GM23338 (cell line): ENCODE results near the gene LACRT. TPM values are rescaled to one million over a fixed set of nuclear protein-coding genes. Genes with fewer than 3 reads are reported as not detected.

Experiments used
- ATAC-seq: fragments of 200-7000 bp; cut with Tn5 transposase; 3 replicates; pipeline ENCODE4 v1.9.1; 2020
- DNase-seq: peaks from one replicate; pipeline ENCODE4 v3.0.0-alpha.2; 2015; ENCODE audit warnings: low spot score
- H2AFZ ChIP-seq: fragments of 200-600 bp; sonication (generic); 2 replicates; pipeline ENCODE4 v1.8.0; 2016; ENCODE audit warnings: antibody characterized with exemption, mild to moderate bottlenecking, moderate library complexity
- H3F3A ChIP-seq: fragments of 200-600 bp; sonication (generic); replicated peaks from 2 replicates; pipeline ENCODE4 v1.8.0; 2017; ENCODE audit warnings: antibody characterized with exemption, mixed run types, low read depth
- H3K27ac ChIP-seq: fragments of 200-600 bp; sonication (generic); 2 replicates; pipeline ENCODE4 v1.6.1; 2016; ENCODE audit warnings: low read depth
- H3K27me3 ChIP-seq: fragments of 200-600 bp; sonication (generic); 2 replicates; pipeline ENCODE4 v1.8.0; 2016; ENCODE audit warnings: mild to moderate bottlenecking, mixed run types, moderate library complexity; ENCODE audit not compliant: insufficient read depth
- H3K36me3 ChIP-seq: fragments of 200-600 bp; sonication (generic); 2 replicates; pipeline ENCODE4 v1.8.0; 2016; ENCODE audit warnings: mild to moderate bottlenecking; ENCODE audit not compliant: insufficient read depth
- H3K4me1 ChIP-seq: fragments of 200-600 bp; sonication (generic); 2 replicates; pipeline ENCODE4 v1.8.0; 2016; ENCODE audit warnings: mild to moderate bottlenecking, moderate library complexity; ENCODE audit not compliant: insufficient read depth
- H3K4me2 ChIP-seq: fragments of 200-600 bp; sonication (generic); 2 replicates; pipeline ENCODE4 v1.7.1; 2017; ENCODE audit warnings: mixed run types
- H3K4me3 ChIP-seq: fragments of 200-600 bp; sonication (generic); 2 replicates; pipeline ENCODE4 v1.6.1; 2016; ENCODE audit warnings: mixed run types
- H3K79me2 ChIP-seq: fragments of 200-600 bp; sonication (generic); replicated peaks from 2 replicates; pipeline ENCODE4 v1.8.0; 2017; ENCODE audit warnings: mild to moderate bottlenecking; ENCODE audit not compliant: insufficient read depth
- H3K9me2 ChIP-seq: fragments of 200-600 bp; sonication (generic); 2 replicates; pipeline ENCODE4 v1.8.0; 2017; ENCODE audit not compliant: insufficient read depth
- H4K20me1 ChIP-seq: fragments of 200-600 bp; sonication (generic); replicated peaks from 2 replicates; pipeline ENCODE4 v1.8.0; 2017; ENCODE audit warnings: mild to moderate bottlenecking; ENCODE audit not compliant: insufficient read depth
- H3K27ac Mint-ChIP-seq: 2 replicates; pipeline ENCODE4 v1.8.0; 2020; ENCODE audit warnings: inconsistent platforms, mild to moderate bottlenecking, moderate library complexity, mixed read lengths
- H3K27me3 Mint-ChIP-seq: 3 replicates; pipeline ENCODE4 v1.8.0; 2022; ENCODE audit warnings: low read depth, mild to moderate bottlenecking, moderate library complexity, mixed read lengths, inconsistent platforms; ENCODE audit not compliant: insufficient read depth, poor library complexity
- H3K36me3 Mint-ChIP-seq: 3 replicates; pipeline ENCODE4 v1.8.0; 2021; ENCODE audit warnings: low read depth, mild to moderate bottlenecking, inconsistent platforms, moderate library complexity, mixed read lengths
- H3K4me1 Mint-ChIP-seq: 3 replicates; pipeline ENCODE4 v1.8.0; 2020; ENCODE audit warnings: mild to moderate bottlenecking, inconsistent platforms, mixed read lengths
- H3K4me3 Mint-ChIP-seq: 3 replicates; pipeline ENCODE4 v1.8.0; 2021; ENCODE audit warnings: moderate library complexity, mild to moderate bottlenecking, inconsistent platforms, mixed read lengths
- H3K9me3 Mint-ChIP-seq: 3 replicates; pipeline ENCODE4 v1.8.0; 2020; ENCODE audit warnings: moderate library complexity, mild to moderate bottlenecking, inconsistent platforms, mixed read lengths
- CREB1 ChIP-seq: fragments of 250-450 bp; sonication (Bioruptor Pico); IDR thresholded peaks from 2 replicates; pipeline ENCODE4 v1.5.0; 2020; ENCODE audit warnings: low read depth, mild to moderate bottlenecking, moderate library complexity
- CTCF ChIP-seq, 2 experiments: fragments of 200-600 bp in 1 of 2; sonication (generic) in 1 of 2; conservative IDR thresholded peaks; 2 replicates each; pipeline versions ENCODE4 v1.5.1 to v1.6.1; 2016 to 2017; ENCODE audit warnings: antibody characterized with exemption in 2 of 2, low read depth in 2 of 2, mild to moderate bottlenecking in 2 of 2, moderate library complexity in 1 of 2
- ETS1 ChIP-seq: IDR thresholded peaks from 2 replicates; pipeline ENCODE4 v1.6.1; 2016; ENCODE audit warnings: antibody characterized with exemption
- EZH2 ChIP-seq: fragments of 200-600 bp; sonication (generic); IDR thresholded peaks from one replicate; pipeline ENCODE4 v1.8.0; 2017; ENCODE audit warnings: antibody characterized with exemption, mild to moderate bottlenecking, low read depth; ENCODE audit not compliant: unreplicated experiment
- EZH2phosphoT487 ChIP-seq: fragments of 200-600 bp; sonication (generic); IDR thresholded peaks from one replicate; pipeline ENCODE4 v1.8.1; 2018; ENCODE audit warnings: antibody characterized with exemption; ENCODE audit not compliant: unreplicated experiment
- REST ChIP-seq: IDR thresholded peaks from one replicate; pipeline ENCODE4 v1.6.1; 2018; ENCODE audit warnings: antibody characterized with exemption; ENCODE audit not compliant: unreplicated experiment
- STAT1 ChIP-seq: IDR thresholded peaks from one replicate; pipeline ENCODE4 v1.6.1; 2016; ENCODE audit warnings: antibody characterized with exemption; ENCODE audit not compliant: unreplicated experiment
- ZNF331 ChIP-seq: fragments of 250-450 bp; sonication (Bioruptor Pico); IDR thresholded peaks from 2 replicates; pipeline ENCODE4 v1.5.0; 2020; ENCODE audit warnings: low read depth, mild to moderate bottlenecking, moderate library complexity
- polyA plus RNA-seq: library from polyadenylated mRNA; unstranded; fragments of >200 nt; fragmentation: Nextera tagmentation; extraction: Ambion mirVana; gene quantifications from 2 replicates; pipeline ENCODE4 v1.2.1, GENCODE V29; 2016
- total RNA-seq: library from RNA; depleted of rRNA; stranded (reverse); fragments of >200 nt; shearing (Covaris generic); gene quantifications from 2 replicates; pipeline ENCODE4 v1.2.3, GENCODE V29; 2014

LACRT gene
- total and polyA plus RNA-seq, 2 experiments from 2014 or later: not detected

DNA sequence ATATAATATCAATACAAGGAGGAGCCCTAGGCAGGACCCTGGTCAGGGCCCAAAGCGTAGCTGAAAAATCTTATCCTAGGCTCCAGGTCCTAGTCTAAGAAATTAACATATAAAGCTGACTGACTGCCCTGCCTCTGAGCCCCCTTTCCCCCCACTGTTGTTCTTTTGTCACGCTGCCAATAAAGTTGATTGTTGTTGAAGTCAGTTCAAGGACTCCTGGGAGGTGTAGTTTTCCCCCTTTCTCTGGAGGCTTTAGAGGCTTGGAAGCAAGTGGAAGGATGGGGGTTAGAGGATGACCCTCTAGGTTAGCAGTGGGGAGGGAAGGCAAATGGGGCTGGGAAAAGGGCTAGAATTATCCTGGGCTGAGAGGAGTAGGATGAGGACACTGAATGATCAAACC, 49.5 kb downstream of the LACRT start:
- peaks cover 35% of the 10 kb centered on the region for H3K27me3 Mint-ChIP-seq

DNA sequence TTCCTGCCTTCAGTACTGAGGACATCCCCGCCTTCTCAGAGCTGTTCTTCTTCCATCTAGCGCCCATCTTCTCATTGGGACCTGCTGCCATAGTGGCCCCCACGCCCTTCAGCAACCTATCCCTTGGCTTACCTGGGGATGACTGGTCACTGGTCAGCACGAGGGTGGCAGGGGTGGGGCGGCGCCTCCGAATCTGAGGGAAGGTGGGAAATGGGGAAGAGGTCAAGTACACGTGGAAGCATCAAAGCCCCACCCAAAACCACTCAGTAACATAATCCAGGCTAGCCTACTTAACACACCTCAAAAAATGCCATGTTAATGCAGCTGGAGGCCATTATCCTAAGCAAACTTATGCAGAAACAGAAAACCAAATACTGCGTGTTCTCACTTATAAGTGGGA, 50.6 kb downstream of the LACRT start:
- Mint-ChIP-seq H3K9me3 (no peaks in the 10 kb centered on the region), H3K4me1 (peaks cover 52% of the 10 kb centered on the region), H3K27me3 (peaks cover 26% of the 10 kb centered on the region), H3K27ac (no peak overlapping the region), H3K4me3 (no peak overlapping the region), H3K36me3 (no peaks in the 10 kb centered on the region; the same call in 2 of the 3 replicates)
- ATAC-seq (no peak), DNase-seq (no peak)
- Histone ChIP-seq H3K79me2 (no peaks in the 10 kb centered on the region), H2AFZ (no peak overlapping the region), H3K4me3 (no peak overlapping the region), H3F3A (no peaks in the 10 kb centered on the region), H3K36me3 (no peaks in the 10 kb centered on the region), H3K27me3 (peaks cover 26% of the 10 kb centered on the region), H4K20me1 (no peaks in the 10 kb centered on the region), H3K4me1 (peaks cover 24% of the 10 kb centered on the region), H3K27ac (no peak overlapping the region), H3K4me2 (no peak overlapping the region), H3K9me2 (no peaks in the 10 kb centered on the region)
- TF ChIP-seq REST (no peak), CREB1 (CRISPR knock-in tag) (no peak), EZH2phosphoT487 (no peak), EZH2 (no peak), STAT1 (no peak)

More for the DNA sequence above, 49.5 kb downstream of the LACRT start:
- DNase-seq (no peak), ATAC-seq (no peak)
- Histone ChIP-seq H3K36me3 (no peaks in the 10 kb centered on the region), H4K20me1 (no peaks in the 10 kb centered on the region), H3K4me3 (no peak overlapping the region), H2AFZ (no peak overlapping the region), H3F3A (no peaks in the 10 kb centered on the region), H3K79me2 (no peaks in the 10 kb centered on the region), H3K27me3 (peaks cover 37% of the 10 kb centered on the region), H3K27ac (no peak overlapping the region), H3K4me2 (no peak overlapping the region), H3K4me1 (peaks cover 32% of the 10 kb centered on the region), H3K9me2 (no peaks in the 10 kb centered on the region)
- no peaks in the 10 kb centered on the region; the same call in 2 of the 3 replicates for H3K36me3 Mint-ChIP-seq
- no peaks in the 10 kb centered on the region for H3K9me3 Mint-ChIP-seq
- H3K4me3 Mint-ChIP-seq: no peak overlapping the region
- no peak overlapping the region for H3K27ac Mint-ChIP-seq
- no peak for TF ChIP-seq ZNF331 (CRISPR knock-in tag)
- peak; percentile 88 for TF ChIP-seq ETS1
- TF ChIP-seq CTCF (conservative IDR thresholded peaks at IDR 0.05; ENCODE audit: low read depth in 2 of 2): no peak
- peaks cover 55% of the 10 kb centered on the region for H3K4me1 Mint-ChIP-seq
